T1000 (cell line): ENCODE results near the gene GALNT10.
"Not testable (repeated sequence)": the region's sequence is repeated elsewhere in the genome, so short reads cannot be mapped to it uniquely, and the experiment has no call there.

Experiments used
- DNase-seq: peaks from one replicate; lab custom pipeline; 2025; ENCODE audit warnings: mixed read lengths; lab: John Stamatoyannopoulos, UW

Gene GALNT10

DNA sequence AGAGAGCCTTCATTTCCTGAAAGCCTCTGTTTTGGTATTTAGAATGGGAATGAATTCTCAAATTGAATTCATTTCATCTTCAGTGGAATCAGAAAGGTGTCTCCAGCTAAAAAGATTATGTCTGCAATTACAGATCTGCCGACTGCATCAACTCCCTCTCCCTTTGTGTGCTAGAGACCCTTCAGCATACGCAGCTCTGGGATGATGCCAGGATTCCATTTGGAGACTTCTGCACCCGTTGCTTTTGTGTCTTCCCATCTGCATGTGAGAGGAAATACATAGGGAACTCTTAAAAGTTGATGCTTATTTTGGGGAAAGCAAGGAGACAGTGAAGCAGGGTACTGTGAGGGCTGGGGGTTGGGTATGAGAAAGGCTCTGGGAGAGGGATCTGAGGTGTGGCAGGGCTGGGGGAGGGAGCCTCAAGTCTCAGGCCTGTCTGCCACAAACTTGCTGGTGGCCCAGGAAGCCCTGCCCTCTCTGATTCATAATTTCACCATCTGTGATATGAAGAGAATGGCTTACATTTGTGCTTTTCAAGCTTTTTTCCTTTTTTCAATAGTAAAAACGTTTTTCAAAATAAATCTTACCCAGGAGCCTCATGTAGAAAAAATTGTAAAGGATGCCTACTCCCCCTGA is 165.6 kb downstream of the GALNT10 start:
- no peak for DNase-seq

- no peak for DNase-seq
Observed at GRCh38 chr5:154356958-154357357, 166.4 kb downstream of the GALNT10 start.

DNA sequence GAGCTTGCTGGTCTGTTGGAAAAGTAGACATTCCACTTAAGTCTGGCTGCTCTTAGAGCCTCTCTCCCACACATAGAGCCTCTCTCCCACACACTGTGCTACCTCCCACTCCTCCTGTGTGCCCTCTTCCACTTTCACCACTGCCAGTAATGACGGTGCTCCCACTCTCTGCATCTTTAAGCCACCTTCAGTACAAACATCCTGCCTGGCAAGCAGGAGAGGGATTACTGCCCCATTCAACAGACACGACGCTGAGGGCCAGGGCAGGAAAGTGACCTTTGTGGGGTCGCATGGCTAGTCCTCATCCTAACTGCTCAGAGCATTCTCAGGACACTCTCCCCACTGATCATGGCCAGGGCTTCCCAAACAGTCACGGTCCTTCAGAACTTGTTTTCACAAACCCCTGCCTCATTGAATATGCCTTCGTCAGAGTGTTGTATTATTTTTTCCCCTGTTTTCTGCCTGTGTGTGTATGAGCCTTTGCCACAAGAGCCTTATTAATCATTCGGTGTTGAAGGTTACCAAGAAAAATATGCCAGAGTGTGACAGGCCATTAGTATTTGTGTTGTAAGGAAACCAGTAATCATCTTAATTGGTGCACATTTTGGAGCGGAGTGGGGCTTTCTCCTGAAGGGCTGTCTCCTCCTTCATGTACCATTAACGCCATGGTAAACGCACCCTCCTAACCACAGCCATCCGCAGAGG is 168.1 kb downstream of the GALNT10 start:
- DNase-seq = no peak

DNA sequence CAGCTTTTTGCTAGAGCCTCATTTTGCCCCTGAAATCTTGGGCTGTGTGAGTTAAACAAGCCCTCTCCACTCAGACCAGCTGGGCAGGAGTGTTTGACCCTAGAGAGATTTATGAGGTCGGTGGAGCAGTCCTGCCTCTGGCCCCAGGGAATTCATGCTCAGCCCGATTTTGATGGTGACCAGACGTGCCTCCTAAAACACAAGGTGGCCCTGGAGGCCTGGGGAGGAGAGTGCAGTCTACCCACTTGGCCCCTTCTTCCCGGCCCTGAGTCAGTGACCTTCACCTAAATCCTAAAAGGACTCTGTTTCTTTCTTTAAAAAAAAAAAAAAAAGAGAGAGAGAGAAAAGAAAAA is 168.7 kb downstream of the GALNT10 start:
- no peak for DNase-seq

- not testable (repeated sequence) for DNase-seq
Observed at GRCh38 chr5:154360241-154360640, 169.7 kb downstream of the GALNT10 start.

DNA sequence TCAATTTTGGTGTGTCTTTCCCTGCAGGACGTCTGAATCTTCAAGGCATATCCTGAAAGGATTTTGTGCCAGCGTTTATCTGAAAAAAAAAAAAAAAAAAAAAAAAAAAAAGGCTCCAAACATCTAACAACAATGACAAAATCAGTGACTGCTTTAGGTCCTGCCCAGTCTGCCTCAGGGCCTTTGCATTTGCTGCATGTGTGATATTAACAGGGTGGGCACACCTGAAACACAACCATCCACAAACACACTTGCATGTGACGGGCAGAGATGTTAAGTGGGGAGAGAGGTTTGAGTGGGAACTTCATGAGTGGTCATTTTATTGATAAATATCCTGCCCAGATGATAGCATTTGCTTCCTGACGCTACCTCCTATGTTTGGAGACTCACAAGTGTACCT is 172.9 kb downstream of the GALNT10 start:
- no peak for DNase-seq

DNA sequence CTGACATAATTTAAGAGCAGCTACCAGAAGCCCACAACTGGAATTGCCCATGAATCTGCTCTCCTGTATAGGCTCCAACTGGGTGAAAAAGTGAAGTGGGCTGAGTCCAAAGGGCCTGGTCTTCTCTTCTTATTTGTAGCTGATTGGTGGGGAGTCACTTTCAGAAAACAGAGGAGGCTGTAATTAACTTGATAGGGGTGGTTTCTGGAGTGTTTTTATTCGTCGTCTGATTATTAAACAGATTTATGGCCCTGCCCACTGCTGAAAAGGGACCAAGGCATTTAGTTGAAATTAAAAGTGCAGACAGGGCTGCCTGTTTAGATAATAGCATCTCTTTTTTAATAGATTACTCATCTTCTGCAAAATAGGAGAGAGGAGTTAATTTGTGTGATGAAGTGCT is 174.2 kb downstream of the GALNT10 start:
- DNase-seq = no peak

GRCh38 chr5:154365823-154366222 is 175.3 kb downstream of the GALNT10 start:
- no peak for DNase-seq

DNA sequence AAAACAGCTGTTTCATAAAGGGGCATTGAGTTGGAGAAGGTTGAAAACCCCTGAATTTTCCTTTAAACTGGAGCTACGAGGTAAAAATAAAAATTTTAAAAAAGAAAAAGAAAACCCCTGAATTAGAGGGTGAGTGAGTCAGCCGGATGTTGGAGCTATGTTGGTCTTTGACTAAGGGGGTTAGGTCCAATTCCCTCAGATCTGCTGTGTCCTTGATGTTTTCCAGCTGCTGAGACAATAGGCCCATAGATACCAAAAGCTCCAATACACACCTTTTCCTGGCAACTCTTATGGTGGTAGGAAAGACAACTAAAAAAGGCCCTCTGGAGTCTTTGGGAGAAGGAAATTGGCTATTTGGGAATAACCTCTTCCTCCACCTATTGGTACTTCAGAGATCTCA is 175.8 kb downstream of the GALNT10 start:
- no peak for DNase-seq

GRCh38 chr5:154367101-154367500 is 176.6 kb downstream of the GALNT10 start:
- DNase-seq = no peak

DNA sequence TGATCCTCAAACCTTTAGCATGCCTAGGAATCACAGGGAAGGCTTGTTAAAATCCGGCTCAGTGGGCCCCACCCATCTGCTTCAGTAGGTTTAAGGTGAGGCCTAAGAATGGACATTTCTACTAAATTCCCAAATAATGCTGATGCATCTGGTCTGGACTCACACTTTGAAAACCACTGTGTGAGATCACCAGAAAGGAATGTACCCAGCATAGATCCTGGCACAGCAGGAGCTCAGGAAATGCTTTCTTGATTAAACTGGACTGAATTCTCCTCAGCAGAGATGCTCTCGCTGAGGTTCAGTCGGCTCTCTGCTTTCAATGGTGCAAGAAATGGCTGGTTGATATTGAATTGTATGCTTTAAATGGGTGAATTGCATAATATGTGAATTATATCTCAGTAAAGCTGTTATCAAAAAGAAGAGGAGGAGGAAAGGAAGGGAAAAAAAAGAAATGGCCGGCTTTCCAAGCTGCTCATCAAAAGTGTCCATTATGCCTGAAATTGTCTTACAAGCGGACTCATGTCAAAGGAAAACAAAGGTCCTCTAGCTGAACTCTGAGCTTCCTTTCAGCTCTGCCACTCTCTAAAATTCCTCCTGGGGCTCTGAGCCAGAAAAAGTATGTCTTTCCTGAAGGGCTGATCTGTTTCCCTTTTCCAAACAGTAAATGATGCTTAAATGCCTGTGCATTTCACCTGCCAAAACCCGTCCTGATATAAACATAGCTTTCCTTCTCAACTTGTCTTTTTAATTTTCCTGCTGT is 177.7 kb downstream of the GALNT10 start:
- DNase-seq = peak; percentile 35

DNA sequence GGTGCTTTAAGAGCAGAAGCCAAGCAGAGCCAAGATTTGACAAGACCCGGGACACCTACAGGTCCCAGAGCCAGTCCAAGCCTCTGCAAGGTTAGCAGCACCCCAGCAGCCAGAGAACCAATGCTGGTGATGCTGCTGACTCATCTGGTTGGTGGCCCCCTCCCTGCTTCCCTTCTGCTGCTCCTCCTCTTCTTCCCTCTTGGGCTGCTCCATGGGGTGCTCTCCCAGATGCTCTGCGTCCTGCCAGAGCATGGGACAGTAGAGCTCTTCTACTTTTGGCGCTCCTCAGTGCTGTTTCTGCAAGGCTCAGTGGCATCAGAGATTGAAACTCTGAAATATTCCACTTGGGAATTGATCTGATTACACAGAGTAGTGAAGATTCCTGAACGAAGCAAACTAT is 179.1 kb downstream of the GALNT10 start:
- no peak for DNase-seq

- no peak for DNase-seq
Observed at GRCh38 chr5:154370119-154370518, 179.6 kb downstream of the GALNT10 start.

- DNase-seq = no peak
Observed at GRCh38 chr5:154370813-154371212, 180.3 kb downstream of the GALNT10 start.

GRCh38 chr5:154371687-154372086 is 181.2 kb downstream of the GALNT10 start:
- no peak for DNase-seq

DNA sequence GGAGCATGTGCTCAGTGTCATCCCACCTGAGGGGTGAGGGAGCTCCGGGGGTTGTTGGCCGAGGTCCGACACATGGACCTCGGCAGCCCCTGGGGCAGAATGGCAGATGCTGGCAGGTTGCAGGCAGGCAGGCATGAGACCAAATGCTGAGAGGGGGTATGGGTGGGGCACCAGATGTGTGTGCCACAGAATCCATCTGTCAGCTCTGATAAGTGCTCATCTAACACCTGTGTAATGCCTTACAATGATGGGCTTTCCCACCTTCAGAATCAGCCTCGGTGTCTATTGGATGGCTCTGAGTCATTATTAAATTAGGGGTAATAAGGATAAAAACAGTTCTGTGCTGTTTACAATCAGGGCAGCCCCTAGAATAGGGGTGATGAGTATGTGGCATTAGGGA is 182.1 kb downstream of the GALNT10 start:
- no peak for DNase-seq

- no peak for DNase-seq
Observed at GRCh38 chr5:154373326-154373725, 182.8 kb downstream of the GALNT10 start.

- DNase-seq = no peak
Observed at GRCh38 chr5:154373729-154374179, 183.2 kb downstream of the GALNT10 start.

GRCh38 chr5:154374264-154374663 is 183.7 kb downstream of the GALNT10 start:
- DNase-seq = no peak

GRCh38 chr5:154375329-154376008 is 184.9 kb downstream of the GALNT10 start:
- DNase-seq = no peak

DNA sequence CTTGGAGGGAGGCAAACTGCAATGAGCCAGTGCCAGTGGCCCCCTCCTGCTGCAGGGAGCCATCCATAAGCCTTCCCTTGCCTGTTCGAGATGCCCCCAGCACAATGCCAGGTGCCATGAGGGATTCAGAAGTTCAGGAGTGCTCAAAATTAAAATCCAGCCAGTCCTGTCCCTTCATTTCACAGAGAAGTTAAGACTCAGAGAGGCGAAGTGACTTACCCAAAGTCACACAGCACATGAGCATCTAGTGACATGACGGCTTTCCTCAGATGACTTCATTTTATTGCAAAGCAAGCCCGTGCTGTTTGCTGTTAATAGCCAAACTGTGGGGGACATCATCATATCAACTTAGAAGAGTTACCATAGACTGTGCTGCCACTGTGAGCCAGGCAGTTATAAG is 185.9 kb downstream of the GALNT10 start:
- no peak for DNase-seq

DNA sequence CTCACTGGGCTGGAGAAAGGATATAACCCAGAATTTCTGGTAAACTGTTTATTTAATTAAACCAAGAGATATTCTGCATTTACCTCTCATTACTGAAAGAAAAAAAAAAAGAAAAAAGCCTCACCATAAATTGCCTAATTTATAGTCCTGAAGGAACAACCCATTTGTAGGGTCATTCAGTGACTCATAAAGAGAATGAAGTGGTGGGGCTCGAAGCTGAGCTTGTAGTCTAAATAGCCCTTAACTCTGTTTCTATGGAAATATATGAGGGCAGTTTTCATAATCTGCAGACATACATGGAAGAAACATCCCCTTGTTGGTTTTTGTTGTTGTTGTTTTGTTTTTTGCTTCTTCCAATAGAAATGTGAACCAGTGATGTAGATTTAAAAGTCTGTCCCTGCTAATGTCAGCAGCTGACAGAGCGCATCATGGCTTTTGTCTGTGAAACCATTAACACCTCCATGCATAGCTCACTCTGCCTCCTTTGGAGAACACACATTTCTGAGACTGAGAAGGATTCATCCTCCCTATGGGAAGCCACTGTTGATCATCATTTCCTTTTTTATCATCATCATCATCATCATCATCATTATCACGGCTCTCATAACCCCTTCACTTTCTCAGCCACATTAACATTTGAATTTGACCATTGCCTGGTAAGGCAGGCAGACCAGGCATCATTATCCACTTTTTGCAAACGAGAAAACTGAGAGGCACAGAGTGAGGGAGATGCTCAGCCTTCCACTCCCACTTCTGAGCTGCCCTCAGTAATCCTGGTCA is 187.4 kb downstream of the GALNT10 start:
- no peak for DNase-seq
